ENCODE results near the gene NTSR1. TPM values are rescaled to one million over a fixed set of nuclear protein-coding genes. Genes with fewer than 3 reads are reported as not detected.

NTSR1 gene
- total RNA-seq, 1 experiment from 2014 or later: not detected

DNA sequence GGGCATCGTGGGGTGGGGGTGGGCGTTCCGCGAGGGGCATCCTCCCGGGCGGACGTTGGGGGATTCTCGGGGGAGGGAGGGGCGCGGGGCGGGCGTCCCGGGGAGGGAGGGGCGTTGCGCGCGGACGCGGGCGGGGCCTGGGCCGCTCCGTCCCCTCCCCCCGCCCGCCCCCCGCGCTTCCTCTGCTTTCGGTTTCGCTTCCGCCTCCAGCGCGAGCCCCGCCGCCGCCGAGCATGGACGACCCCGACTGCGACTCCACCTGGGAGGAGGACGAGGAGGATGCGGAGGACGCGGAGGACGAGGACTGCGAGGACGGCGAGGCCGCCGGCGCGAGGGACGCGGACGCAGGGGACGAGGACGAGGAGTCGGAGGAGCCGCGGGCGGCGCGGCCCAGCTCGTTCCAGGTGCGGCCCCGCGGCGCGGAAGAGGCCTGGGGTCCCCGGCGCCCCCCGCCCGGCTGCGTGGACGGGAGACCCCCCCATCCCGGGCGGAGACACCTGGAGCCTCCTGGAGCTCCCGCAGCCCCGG is 96.1 kb downstream of the NTSR1 start, which contains the start of gene OGFR:
Gene OGFR, plus strand, starts transcription at position 209 of the 528 bp plus-strand sequence. Its CDS starts 25 bp downstream, at position 234.
- H3K36me3 ChIP-seq: peaks cover 68% of the 10 kb centered on the region
- H3K4me1 ChIP-seq (replicated peaks): peaks cover 13% of the 10 kb centered on the region
- DNase-seq (ENCODE audit: low read depth in 1 of 2, low spot score in 2 of 2): peak in 1 of 2 experiments; percentile 55
- H3K27me3 ChIP-seq (replicated peaks): no peaks in the 10 kb centered on the region
- H3K9me3 ChIP-seq (replicated peaks): no peaks in the 10 kb centered on the region
- peak within 1 kb of the TSS; percentile 75 for H3K27ac ChIP-seq
- H3K4me3 ChIP-seq: peak within 1 kb of the TSS; percentile 99

DNA sequence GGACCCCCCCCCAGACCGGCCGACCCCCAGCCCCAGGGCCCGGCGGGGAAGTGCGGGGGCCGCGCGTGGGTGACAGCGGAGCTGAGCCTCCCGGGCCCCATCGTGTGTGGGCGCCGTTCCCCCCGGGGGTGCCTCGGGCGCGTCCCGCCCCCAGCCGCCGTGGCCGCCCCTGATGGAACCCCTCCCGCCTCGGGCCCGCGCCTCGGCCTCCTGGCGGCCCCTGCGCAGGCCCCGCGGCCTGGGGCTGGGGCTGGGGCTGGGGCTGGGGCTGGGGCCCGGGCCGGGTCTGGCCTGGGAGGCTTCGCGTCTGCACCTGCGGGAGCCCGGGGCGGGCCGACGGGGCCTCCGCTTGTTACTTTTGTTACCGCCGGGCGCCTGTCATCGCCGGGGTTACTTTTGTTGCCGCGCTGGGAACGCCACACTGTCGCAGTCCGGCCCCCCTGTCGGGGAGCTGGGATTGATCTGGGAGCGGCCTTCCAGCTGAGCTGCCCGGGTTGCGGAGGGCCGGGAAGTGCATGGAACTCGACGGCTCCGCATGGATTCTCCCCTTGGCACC is 96.6 kb downstream of the NTSR1 start:
- peak overlapping the region; percentile 99 for H3K4me3 ChIP-seq
- H3K4me1 ChIP-seq (replicated peaks): peaks cover 13% of the 10 kb centered on the region
- H3K9me3 ChIP-seq (replicated peaks): no peaks in the 10 kb centered on the region
- H3K27me3 ChIP-seq (replicated peaks): no peaks in the 10 kb centered on the region
- peak overlapping the region; percentile 75 for H3K27ac ChIP-seq
- DNase-seq (ENCODE audit: low read depth in 1 of 2, low spot score in 2 of 2): peak in 1 of 2 experiments; percentile 29
- peaks cover 68% of the 10 kb centered on the region for H3K36me3 ChIP-seq

DNA sequence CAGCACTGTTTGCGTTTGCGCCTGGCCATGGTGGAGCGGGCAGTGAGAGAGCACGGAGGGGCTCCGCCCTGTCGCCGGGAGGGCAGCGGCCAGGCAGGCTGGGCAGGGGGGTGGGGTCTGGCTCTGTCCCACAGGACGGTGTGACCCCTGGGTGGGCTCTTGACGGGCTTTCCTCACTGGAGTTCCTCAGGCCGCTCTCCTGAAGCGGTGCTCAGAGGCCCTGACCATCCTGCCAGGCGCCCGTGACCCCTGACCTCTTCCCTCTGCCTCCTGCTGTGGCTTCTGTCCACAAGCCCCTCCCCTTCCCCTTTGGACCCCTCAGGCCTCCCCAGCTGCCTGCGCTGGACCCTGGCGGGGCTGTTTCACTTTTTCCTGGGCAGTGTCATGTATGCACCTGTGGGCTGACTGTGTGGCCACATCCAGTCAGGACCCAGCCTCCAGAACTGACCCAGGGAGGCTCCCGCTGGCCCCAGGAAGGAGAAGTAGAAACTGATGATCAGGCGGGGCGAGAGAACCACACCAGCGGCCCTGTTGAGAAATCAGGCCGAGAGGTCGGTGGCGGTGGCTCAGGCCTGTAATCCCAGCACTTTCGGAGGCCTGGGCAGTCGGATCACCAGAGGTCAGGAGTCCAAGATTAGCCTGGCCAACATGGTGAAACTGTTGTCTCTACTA is 97.2 kb downstream of the NTSR1 start:
- peak overlapping the region; percentile 99 for H3K4me3 ChIP-seq
- H3K4me1 ChIP-seq (replicated peaks): peaks cover 13% of the 10 kb centered on the region
- DNase-seq (ENCODE audit: low read depth in 1 of 2, low spot score in 2 of 2): no peak
- H3K27me3 ChIP-seq (replicated peaks): no peaks in the 10 kb centered on the region
- H3K36me3 ChIP-seq: peaks cover 68% of the 10 kb centered on the region
- H3K9me3 ChIP-seq (replicated peaks): no peaks in the 10 kb centered on the region
- H3K27ac ChIP-seq: peak overlapping the region; percentile 75; the same call in 1 of the 2 replicates

DNA sequence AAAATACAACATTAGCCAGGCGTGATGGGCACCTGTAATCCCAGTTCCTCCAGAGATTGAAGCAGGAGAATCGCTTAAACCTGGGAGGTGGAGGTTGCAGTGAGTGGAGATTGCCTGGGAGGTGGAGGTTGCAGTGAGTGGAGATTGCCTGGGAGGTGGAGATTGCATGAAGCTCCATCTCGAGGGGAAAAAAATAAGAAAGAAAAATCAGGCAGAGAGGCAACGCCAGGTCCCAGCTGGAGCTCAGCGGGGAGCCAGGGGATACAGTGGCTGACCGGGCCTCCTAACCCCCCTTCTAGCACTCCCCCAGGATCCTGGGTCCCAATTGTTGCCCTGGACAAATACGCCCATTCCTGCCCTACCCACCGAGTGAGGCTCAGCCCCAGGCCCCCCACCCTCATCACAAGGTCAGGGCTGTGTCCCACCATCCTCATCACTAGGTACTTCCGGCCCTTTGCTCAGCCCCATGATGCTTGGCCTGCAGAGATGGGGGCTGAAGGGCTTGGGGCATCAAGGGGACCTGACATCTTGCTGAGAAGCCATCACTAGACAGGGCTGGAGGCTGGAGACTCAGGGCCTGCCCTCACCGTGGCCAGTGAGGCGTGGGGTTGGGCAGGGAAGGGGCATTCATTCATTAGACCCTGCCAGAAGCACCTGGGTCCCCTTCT is 97.9 kb downstream of the NTSR1 start:
- H3K4me1 ChIP-seq (replicated peaks): peaks cover 13% of the 10 kb centered on the region
- no peaks in the 10 kb centered on the region for H3K27me3 ChIP-seq (replicated peaks)
- no peak overlapping the region for H3K4me3 ChIP-seq
- no peaks in the 10 kb centered on the region for H3K9me3 ChIP-seq (replicated peaks)
- no peak overlapping the region for H3K27ac ChIP-seq
- peaks cover 68% of the 10 kb centered on the region for H3K36me3 ChIP-seq
- no peak for DNase-seq (ENCODE audit: low read depth in 1 of 2, low spot score in 2 of 2)

DNA sequence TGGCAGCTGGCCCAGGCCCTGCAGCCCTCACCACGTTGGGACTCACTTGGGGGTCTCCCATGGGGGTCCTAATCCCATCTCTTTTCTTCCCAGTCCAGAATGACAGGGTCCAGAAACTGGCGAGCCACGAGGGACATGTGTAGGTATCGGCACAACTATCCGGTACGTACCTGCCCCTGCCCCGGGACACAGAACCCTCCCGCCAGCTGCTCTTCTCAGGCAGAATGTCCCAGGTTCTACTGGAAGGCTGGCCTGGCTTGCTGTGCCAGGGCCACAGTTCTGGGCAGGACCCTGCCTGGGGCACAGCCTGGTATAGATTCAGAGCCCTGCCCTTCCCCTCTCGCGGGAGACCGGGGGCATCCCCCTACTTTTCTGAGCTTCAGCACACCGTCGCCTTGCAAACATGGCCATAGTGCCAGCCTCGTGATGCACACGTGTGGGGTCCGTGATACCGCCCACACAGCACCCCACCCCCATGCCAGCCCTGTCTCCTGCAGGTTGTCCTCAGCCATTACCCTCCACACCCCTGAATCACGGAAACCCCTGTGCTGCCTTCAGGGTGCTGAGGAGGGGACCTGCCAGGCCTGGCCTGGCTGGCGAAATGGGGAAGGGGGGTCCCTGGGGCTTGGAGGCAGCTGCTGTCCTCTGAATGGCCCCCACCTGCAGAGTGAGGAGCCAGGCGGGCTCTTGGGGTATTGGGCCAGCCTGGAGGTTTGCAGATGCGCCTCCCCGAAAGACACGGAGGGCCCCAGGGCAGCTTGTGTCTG is 99.0 kb downstream of the NTSR1 start:
- no peak for DNase-seq (ENCODE audit: low read depth in 1 of 2, low spot score in 2 of 2)
- H3K4me3 ChIP-seq: no peak overlapping the region
- H3K27ac ChIP-seq: no peak overlapping the region
- peaks cover 78% of the 10 kb centered on the region for H3K36me3 ChIP-seq
- H3K27me3 ChIP-seq (replicated peaks): no peaks in the 10 kb centered on the region
- H3K9me3 ChIP-seq (replicated peaks): no peaks in the 10 kb centered on the region
- peaks cover 13% of the 10 kb centered on the region for H3K4me1 ChIP-seq (replicated peaks)

DNA sequence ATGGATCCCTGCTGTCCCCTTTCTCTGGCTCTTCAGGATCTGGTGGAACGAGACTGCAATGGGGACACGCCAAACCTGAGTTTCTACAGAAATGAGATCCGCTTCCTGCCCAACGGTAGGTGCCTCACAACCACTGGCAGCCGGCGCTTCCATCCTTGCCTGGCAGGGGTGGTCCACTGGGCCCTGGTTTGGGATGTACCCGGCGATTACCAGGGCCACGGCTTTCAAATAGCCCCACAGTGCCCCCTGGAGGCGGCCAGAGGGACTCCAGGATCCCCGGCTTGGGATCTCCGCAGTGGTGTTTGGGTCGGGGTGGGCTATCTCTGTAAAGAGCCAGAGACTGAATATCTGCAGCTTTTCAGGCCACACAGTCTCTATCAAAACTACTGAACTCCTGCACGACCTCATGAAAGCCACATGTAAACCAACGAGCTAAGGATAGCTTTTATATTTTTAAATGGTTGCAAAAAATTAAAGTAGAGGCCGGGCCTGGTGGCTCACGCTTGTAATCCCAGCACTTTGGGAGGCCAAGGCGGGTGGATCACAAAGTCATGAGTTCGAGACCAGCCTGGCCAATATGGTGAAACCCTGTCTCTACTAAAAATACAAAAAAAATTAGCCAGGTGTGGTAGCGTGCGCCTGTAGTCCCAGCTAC is 99.7 kb downstream of the NTSR1 start:
- no peaks in the 10 kb centered on the region for H3K9me3 ChIP-seq (replicated peaks)
- no peak overlapping the region for H3K4me3 ChIP-seq
- H3K27me3 ChIP-seq (replicated peaks): no peaks in the 10 kb centered on the region
- H3K4me1 ChIP-seq (replicated peaks): peaks cover 13% of the 10 kb centered on the region
- DNase-seq (ENCODE audit: low read depth in 1 of 2, low spot score in 2 of 2): peak; percentile 57 to 73
- peaks cover 81% of the 10 kb centered on the region for H3K36me3 ChIP-seq
- H3K27ac ChIP-seq: no peak overlapping the region

DNA sequence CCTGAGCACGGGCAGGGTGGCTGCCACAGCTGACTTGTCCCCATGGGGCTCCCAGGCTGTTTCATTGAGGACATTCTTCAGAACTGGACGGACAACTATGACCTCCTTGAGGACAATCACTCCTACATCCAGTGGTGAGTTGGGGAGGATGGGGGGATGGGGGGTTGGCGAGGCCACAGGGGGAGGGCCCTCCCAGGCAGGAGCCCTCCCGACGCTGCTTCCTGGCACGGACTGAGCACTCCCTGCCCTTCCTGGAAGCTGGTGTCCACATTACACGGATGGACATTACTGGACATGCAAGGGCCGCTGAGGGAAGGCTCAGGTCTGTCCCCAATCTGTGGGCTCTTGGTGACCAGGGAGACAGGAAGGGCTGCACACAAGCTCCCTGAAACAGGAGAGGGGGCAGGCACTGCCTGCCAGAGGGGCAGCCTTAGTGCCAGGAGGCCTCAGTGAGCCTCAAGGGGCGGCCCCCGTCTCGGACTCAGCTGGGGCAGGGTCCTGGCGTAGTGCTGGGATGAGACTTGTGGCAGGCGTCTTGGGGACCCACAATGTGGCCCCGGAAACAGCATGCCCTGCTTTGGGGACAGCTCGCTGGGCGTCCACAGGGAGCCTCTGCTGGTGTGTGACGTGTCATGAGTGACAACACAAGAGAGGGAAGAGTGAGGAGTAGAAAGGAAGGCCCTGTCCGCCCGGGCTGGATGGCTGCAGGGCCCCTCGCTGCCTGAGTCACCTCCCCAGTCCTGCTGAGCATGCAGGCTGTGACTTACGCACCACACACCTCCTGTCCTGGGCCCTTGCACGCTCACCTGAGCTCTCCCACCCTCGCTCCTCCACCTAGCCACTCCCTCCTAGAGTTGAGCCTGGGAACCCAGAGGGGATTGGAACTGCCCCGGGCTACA is 101.1 kb downstream of the NTSR1 start:
- Histone ChIP-seq H3K27ac (no peak overlapping the region), H3K27me3 (replicated peaks) (peaks cover 3% of the 10 kb centered on the region), H3K36me3 (peaks cover 83% of the 10 kb centered on the region), H3K4me1 (replicated peaks) (peaks cover 13% of the 10 kb centered on the region), H3K9me3 (replicated peaks) (no peaks in the 10 kb centered on the region), H3K4me3 (no peak overlapping the region)
- DNase-seq (ENCODE audit: low read depth in 1 of 2, low spot score in 2 of 2): no peak

DNA sequence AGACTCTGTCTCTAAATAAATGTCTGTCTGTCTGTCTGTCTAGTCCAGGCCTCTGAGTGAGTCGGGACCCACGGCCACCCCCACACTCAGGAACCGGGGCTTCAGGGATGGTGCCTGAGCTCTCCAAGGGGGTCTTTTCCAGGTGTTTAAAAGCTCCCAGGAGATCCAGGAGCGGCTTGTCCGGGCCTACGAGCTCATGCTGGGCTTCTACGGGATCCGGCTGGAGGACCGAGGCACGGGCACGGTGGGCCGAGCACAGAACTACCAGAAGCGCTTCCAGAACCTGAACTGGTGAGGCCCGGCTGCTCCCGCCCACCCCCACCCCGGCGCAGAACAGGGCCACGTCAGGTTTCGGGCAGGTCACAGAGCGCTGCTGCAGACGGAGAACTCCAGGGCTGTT is 102.7 kb downstream of the NTSR1 start:
- peaks cover 13% of the 10 kb centered on the region for H3K4me1 ChIP-seq (replicated peaks)
- H3K27me3 ChIP-seq (replicated peaks): peaks cover 18% of the 10 kb centered on the region
- no peak for DNase-seq (ENCODE audit: low read depth in 1 of 2, low spot score in 2 of 2)
- H3K4me3 ChIP-seq: no peak overlapping the region
- H3K36me3 ChIP-seq: peaks cover 70% of the 10 kb centered on the region
- no peak overlapping the region for H3K27ac ChIP-seq
- H3K9me3 ChIP-seq (replicated peaks): no peaks in the 10 kb centered on the region

DNA sequence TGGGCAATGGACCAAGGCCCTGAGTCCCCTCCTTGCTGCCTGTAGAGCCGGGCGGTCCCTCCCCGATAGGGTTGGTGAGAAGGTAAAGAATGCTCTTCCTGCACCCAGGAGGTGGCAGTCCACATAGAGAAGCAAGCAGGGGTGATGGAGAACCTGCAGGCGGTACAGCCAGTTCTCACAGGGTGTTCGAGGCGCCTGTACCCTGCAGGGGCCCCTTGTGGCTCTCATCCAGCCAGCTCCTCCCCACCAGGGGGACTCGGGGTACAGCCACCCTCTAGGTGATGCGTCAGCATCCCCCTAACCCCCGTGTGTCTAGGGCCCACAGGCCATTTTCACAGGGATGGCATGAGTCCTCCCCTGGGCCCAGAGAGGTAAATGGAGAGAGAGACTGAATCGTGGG is 103.1 kb downstream of the NTSR1 start:
- Histone ChIP-seq H3K27me3 (replicated peaks) (peaks cover 22% of the 10 kb centered on the region), H3K4me1 (replicated peaks) (peaks cover 11% of the 10 kb centered on the region), H3K9me3 (replicated peaks) (no peaks in the 10 kb centered on the region), H3K36me3 (peaks cover 66% of the 10 kb centered on the region), H3K4me3 (no peak overlapping the region), H3K27ac (no peak overlapping the region)
- DNase-seq (ENCODE audit: low read depth in 1 of 2, low spot score in 2 of 2): no peak

Other genes starting within 250 kb of the NTSR1 start
- gene GATA5, start 232.8 kb upstream of the NTSR1 start, total RNA-seq (2014; rRNA removed; shearing (Covaris generic)): not detected in 2 replicates
- 6.0 and 13.3 TPM in 2 replicates for gene SLCO4A1, start 66.3 kb upstream of the NTSR1 start, total RNA-seq (2014; rRNA removed; shearing (Covaris generic))
- gene MRGBP, start 87.6 kb downstream of the NTSR1 start, total RNA-seq (2014; rRNA removed; shearing (Covaris generic)): 28.2 and 33.2 TPM in 2 replicates
- gene OGFR, start 96.0 kb downstream of the NTSR1 start, total RNA-seq (2014; rRNA removed; shearing (Covaris generic)): 59.2 and 73.3 TPM in 2 replicates
- gene COL9A3, start 108.2 kb downstream of the NTSR1 start, total RNA-seq (2014; rRNA removed; shearing (Covaris generic)): not detected in 2 replicates
- gene TCFL5, start 153.0 kb downstream of the NTSR1 start, total RNA-seq (2014; rRNA removed; shearing (Covaris generic)): 6.3 and 12.8 TPM in 2 replicates
- gene DIDO1, start 217.7 kb downstream of the NTSR1 start, total RNA-seq (2014; rRNA removed; shearing (Covaris generic)): 42.9 and 50.4 TPM in 2 replicates
- 14.2 and 20.7 TPM in 2 replicates for gene GID8, start 229.3 kb downstream of the NTSR1 start, total RNA-seq (2014; rRNA removed; shearing (Covaris generic))
- gene SLC17A9, start 243.9 kb downstream of the NTSR1 start, total RNA-seq (2014; rRNA removed; shearing (Covaris generic)): not detected in 2 replicates